ENCODE measurements around the gene FADS2. TPM values are rescaled to one million over a fixed set of nuclear protein-coding genes. Genes with fewer than 3 reads are reported as not detected.

FADS2 gene
- total and polyA plus RNA-seq, 2 of the 13 experiments (the other 11 are each of a cell fraction or from before 2014, with no cell fraction given): 90.1 to 124 TPM

DNA sequence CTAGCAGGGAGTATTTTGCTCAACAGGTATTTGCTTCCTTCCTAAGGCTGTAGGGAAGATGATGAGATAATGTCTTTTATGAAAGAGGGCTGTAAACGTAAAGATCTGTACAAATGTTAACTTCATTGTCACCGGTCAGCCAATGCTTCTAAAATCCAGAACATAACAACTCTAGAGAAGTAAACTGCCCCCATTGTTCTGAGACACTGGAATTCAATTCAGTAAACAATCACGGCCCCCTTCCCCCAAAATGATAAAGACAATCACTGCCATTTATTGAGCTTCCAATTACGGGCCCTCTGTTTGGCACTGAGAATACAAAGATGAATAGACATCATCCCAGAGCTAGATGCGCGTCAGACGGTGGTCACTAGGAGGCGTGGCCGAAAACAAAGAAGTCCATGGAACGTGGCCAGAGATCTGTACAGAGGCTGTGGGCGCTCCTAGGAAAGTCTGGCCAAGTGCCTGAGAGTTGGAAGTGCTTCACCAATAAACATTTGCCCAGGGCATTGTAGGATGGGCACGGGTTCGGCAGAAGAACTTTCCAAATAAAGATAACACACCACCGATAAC lies 36.3 kb upstream of the FADS2 start (continued):
- TF ChIP-seq PHF21A (CRISPR knock-in tag; IDR thresholded peaks at IDR 0.05) (0 out of 2 replicates have a peak, but pooled peaks have one; percentile 3), ASH2L (IDR thresholded peaks at IDR 0.05; ENCODE audit: insufficient read length, low read depth, low read length) (no peak), MTA3 (CRISPR knock-in tag; IDR thresholded peaks at IDR 0.05) (no peak), KDM1A (CRISPR knock-in tag; IDR thresholded peaks at IDR 0.05) (no peak), POLR2AphosphoS5 (IDR thresholded peaks at IDR 0.05; ENCODE audit: low read depth, low read length) (peak; percentile 65), ZNF530 (CRISPR knock-in tag; IDR thresholded peaks at IDR 0.05; ENCODE audit: low read depth) (no peak), ZMAT3 (CRISPR knock-in tag; conservative IDR thresholded peaks at IDR 0.05) (no peak), YY1 (IDR thresholded peaks at IDR 0.05; ENCODE audit: insufficient read depth, insufficient replicate concordance, low read depth, low read length) (no peak), TSC22D2 (CRISPR knock-in tag; IDR thresholded peaks at IDR 0.05; ENCODE audit: borderline replicate concordance) (no peak), ZNF333 (CRISPR knock-in tag; IDR thresholded peaks at IDR 0.05; ENCODE audit: borderline replicate concordance) (no peak), SALL1 (CRISPR knock-in tag; IDR thresholded peaks at IDR 0.05) (no peak), ZFY (CRISPR knock-in tag; IDR thresholded peaks at IDR 0.05) (no peak), ZBTB8A (CRISPR knock-in tag; IDR thresholded peaks at IDR 0.05; ENCODE audit: borderline replicate concordance, low read depth) (no peak), HES4 (CRISPR knock-in tag; IDR thresholded peaks at IDR 0.05; ENCODE audit: borderline replicate concordance) (no peak), ELF1 (CRISPR knock-in tag; IDR thresholded peaks at IDR 0.05) (no peak), ZNF761 (CRISPR knock-in tag; conservative IDR thresholded peaks at IDR 0.05) (no peak)
- TF ChIP-seq, protein P1, sequence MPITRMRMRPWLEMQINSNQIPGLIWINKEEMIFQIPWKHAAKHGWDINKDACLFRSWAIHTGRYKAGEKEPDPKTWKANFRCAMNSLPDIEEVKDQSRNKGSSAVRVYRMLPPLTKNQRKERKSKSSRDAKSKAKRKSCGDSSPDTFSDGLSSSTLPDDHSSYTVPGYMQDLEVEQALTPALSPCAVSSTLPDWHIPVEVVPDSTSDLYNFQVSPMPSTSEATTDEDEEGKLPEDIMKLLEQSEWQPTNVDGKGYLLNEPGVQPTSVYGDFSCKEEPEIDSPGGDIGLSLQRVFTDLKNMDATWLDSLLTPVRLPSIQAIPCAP (CRISPR knock-in tag; IDR thresholded peaks at IDR 0.05; ENCODE audit: low read depth): no peak
- TF ChIP-seq, protein P2, sequence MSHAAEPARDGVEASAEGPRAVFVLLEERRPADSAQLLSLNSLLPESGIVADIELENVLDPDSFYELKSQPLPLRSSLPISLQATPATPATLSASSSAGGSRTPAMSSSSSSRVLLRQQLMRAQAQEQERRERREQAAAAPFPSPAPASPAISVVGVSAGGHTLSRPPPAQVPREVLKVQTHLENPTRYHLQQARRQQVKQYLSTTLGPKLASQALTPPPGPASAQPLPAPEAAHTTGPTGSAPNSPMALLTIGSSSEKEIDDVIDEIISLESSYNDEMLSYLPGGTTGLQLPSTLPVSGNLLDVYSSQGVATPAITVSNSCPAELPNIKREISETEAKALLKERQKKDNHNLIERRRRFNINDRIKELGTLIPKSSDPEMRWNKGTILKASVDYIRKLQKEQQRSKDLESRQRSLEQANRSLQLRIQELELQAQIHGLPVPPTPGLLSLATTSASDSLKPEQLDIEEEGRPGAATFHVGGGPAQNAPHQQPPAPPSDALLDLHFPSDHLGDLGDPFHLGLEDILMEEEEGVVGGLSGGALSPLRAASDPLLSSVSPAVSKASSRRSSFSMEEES (CRISPR knock-in tag; IDR thresholded peaks at IDR 0.05): no peak
- TF ChIP-seq, protein P3, sequence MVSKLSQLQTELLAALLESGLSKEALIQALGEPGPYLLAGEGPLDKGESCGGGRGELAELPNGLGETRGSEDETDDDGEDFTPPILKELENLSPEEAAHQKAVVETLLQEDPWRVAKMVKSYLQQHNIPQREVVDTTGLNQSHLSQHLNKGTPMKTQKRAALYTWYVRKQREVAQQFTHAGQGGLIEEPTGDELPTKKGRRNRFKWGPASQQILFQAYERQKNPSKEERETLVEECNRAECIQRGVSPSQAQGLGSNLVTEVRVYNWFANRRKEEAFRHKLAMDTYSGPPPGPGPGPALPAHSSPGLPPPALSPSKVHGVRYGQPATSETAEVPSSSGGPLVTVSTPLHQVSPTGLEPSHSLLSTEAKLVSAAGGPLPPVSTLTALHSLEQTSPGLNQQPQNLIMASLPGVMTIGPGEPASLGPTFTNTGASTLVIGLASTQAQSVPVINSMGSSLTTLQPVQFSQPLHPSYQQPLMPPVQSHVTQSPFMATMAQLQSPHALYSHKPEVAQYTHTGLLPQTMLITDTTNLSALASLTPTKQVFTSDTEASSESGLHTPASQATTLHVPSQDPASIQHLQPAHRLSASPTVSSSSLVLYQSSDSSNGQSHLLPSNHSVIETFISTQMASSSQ (IDR thresholded peaks at IDR 0.05; ENCODE audit: low read depth): no peak
- TF ChIP-seq, protein P3 (CRISPR knock-in tag; IDR thresholded peaks at IDR 0.05; ENCODE audit: borderline replicate concordance): no peak
- TF ChIP-seq, protein P4, sequence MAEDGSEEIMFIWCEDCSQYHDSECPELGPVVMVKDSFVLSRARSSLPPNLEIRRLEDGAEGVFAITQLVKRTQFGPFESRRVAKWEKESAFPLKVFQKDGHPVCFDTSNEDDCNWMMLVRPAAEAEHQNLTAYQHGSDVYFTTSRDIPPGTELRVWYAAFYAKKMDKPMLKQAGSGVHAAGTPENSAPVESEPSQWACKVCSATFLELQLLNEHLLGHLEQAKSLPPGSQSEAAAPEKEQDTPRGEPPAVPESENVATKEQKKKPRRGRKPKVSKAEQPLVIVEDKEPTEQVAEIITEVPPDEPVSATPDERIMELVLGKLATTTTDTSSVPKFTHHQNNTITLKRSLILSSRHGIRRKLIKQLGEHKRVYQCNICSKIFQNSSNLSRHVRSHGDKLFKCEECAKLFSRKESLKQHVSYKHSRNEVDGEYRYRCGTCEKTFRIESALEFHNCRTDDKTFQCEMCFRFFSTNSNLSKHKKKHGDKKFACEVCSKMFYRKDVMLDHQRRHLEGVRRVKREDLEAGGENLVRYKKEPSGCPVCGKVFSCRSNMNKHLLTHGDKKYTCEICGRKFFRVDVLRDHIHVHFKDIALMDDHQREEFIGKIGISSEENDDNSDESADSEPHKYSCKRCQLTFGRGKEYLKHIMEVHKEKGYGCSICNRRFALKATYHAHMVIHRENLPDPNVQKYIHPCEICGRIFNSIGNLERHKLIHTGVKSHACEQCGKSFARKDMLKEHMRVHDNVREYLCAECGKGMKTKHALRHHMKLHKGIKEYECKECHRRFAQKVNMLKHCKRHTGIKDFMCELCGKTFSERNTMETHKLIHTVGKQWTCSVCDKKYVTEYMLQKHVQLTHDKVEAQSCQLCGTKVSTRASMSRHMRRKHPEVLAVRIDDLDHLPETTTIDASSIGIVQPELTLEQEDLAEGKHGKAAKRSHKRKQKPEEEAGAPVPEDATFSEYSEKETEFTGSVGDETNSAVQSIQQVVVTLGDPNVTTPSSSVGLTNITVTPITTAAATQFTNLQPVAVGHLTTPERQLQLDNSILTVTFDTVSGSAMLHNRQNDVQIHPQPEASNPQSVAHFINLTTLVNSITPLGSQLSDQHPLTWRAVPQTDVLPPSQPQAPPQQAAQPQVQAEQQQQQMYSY (CRISPR knock-in tag; IDR thresholded peaks at IDR 0.05): no peak

Measured in HepG2 (cell line).